ENCODE results near the gene ACTRT2. TPM values are rescaled to one million over a fixed set of nuclear protein-coding genes. Genes with fewer than 3 reads are reported as not detected.

ACTRT2 gene
- total and polyA plus RNA-seq, 2 experiments from 2014 or later = not detected

- TF ChIP-seq, protein P1, sequence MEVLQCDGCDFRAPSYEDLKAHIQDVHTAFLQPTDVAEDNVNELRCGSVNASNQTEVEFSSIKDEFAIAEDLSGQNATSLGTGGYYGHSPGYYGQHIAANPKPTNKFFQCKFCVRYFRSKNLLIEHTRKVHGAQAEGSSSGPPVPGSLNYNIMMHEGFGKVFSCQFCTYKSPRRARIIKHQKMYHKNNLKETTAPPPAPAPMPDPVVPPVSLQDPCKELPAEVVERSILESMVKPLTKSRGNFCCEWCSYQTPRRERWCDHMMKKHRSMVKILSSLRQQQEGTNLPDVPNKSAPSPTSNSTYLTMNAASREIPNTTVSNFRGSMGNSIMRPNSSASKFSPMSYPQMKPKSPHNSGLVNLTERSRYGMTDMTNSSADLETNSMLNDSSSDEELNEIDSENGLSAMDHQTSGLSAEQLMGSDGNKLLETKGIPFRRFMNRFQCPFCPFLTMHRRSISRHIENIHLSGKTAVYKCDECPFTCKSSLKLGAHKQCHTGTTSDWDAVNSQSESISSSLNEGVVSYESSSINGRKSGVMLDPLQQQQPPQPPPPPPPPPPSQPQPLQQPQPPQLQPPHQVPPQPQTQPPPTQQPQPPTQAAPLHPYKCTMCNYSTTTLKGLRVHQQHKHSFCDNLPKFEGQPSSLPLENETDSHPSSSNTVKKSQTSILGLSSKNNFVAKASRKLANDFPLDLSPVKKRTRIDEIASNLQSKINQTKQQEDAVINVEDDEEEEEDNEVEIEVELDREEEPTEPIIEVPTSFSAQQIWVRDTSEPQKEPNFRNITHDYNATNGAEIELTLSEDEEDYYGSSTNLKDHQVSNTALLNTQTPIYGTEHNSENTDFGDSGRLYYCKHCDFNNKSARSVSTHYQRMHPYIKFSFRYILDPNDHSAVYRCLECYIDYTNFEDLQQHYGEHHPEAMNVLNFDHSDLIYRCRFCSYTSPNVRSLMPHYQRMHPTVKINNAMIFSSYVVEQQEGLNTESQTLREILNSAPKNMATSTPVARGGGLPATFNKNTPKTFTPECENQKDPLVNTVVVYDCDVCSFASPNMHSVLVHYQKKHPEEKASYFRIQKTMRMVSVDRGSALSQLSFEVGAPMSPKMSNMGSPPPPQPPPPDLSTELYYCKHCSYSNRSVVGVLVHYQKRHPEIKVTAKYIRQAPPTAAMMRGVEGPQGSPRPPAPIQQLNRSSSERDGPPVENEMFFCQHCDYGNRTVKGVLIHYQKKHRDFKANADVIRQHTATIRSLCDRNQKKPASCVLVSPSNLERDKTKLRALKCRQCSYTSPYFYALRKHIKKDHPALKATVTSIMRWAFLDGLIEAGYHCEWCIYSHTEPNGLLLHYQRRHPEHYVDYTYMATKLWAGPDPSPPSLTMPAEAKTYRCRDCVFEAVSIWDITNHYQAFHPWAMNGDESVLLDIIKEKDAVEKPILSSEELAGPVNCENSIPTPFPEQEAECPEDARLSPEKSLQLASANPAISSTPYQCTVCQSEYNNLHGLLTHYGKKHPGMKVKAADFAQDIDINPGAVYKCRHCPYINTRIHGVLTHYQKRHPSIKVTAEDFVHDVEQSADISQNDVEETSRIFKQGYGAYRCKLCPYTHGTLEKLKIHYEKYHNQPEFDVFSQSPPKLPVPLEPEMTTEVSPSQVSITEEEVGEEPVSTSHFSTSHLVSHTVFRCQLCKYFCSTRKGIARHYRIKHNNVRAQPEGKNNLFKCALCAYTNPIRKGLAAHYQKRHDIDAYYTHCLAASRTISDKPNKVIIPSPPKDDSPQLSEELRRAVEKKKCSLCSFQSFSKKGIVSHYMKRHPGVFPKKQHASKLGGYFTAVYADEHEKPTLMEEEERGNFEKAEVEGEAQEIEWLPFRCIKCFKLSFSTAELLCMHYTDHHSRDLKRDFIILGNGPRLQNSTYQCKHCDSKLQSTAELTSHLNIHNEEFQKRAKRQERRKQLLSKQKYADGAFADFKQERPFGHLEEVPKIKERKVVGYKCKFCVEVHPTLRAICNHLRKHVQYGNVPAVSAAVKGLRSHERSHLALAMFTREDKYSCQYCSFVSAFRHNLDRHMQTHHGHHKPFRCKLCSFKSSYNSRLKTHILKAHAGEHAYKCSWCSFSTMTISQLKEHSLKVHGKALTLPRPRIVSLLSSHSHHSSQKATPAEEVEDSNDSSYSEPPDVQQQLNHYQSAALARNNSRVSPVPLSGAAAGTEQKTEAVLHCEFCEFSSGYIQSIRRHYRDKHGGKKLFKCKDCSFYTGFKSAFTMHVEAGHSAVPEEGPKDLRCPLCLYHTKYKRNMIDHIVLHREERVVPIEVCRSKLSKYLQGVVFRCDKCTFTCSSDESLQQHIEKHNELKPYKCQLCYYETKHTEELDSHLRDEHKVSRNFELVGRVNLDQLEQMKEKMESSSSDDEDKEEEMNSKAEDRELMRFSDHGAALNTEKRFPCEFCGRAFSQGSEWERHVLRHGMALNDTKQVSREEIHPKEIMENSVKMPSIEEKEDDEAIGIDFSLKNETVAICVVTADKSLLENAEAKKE (CRISPR knock-in tag; IDR thresholded peaks at IDR 0.05) = no peak
- TF ChIP-seq CREB1 (CRISPR knock-in tag; IDR thresholded peaks at IDR 0.05; ENCODE audit: low read depth) = no peak
- TF ChIP-seq ZNF331 (CRISPR knock-in tag; IDR thresholded peaks at IDR 0.05; ENCODE audit: low read depth) = no peak
- no peak for TF ChIP-seq POLR2AphosphoS5 (IDR thresholded peaks at IDR 0.05; ENCODE audit: low read depth)
- TF ChIP-seq, protein P2, sequence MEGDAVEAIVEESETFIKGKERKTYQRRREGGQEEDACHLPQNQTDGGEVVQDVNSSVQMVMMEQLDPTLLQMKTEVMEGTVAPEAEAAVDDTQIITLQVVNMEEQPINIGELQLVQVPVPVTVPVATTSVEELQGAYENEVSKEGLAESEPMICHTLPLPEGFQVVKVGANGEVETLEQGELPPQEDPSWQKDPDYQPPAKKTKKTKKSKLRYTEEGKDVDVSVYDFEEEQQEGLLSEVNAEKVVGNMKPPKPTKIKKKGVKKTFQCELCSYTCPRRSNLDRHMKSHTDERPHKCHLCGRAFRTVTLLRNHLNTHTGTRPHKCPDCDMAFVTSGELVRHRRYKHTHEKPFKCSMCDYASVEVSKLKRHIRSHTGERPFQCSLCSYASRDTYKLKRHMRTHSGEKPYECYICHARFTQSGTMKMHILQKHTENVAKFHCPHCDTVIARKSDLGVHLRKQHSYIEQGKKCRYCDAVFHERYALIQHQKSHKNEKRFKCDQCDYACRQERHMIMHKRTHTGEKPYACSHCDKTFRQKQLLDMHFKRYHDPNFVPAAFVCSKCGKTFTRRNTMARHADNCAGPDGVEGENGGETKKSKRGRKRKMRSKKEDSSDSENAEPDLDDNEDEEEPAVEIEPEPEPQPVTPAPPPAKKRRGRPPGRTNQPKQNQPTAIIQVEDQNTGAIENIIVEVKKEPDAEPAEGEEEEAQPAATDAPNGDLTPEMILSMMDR (conservative IDR thresholded peaks at IDR 0.05; ENCODE audit: low read depth in 2 of 2) = no peak
Observed at GRCh38 chr1:3056641-3057040, 35.4 kb downstream of the ACTRT2 start (continued).

DNA sequence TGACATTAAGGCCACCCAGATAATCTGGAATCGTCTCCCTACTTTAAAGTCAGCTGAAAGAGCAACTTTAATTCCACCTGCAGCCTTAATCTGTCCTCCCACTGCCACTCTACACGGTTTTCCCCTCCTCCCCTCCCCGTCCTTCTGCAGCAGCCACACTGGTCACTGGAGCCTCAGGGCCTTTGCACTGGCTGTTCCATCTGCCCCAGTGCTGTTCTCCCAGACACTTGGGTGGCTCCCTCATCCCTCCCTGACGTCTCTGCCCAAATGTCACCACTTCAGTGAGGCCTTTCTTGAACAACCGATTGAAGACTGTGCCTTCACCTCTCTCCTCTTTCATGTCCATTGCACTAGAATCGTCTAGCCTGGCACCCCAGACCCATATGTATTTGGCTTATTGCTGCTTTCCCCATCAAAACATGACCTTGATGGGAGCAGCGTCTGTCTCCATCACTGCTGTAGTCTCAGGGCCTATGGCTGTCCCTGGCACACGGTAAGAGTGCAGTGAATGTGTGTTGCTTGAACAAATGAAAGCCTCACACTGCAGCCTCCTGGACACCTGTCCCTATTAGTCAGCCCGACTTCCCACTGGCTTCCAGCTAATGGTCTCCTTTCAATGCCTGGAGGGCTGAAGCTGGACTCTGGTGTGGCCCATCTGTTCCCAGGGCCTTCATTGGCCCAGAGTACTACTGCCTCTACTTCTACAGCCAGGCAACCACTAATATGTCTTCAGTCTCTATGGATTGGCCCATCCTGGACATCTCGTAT is 37.2 kb downstream of the ACTRT2 start:
- Histone ChIP-seq H3F3A (replicated peaks; ENCODE audit: low read depth) (no peaks in the 10 kb centered on the region), H3K27me3 (ENCODE audit: insufficient read depth) (peaks cover 45% of the 10 kb centered on the region), H3K4me1 (ENCODE audit: insufficient read depth) (peaks cover 10% of the 10 kb centered on the region; the same call in 1 of the 2 replicates), H3K4me3 (no peak overlapping the region), H3K9me2 (ENCODE audit: insufficient read depth) (no peaks in the 10 kb centered on the region), H2AFZ (no peak overlapping the region), H3K36me3 (ENCODE audit: insufficient read depth) (no peaks in the 10 kb centered on the region), H3K27ac (ENCODE audit: low read depth) (no peak overlapping the region), H3K4me2 (no peak overlapping the region), H3K79me2 (replicated peaks; ENCODE audit: insufficient read depth) (no peaks in the 10 kb centered on the region), H4K20me1 (replicated peaks; ENCODE audit: insufficient read depth) (no peaks in the 10 kb centered on the region; the same call in none of the 2 replicates)
- H3K4me3 Mint-ChIP-seq = no peak overlapping the region
- no peaks in the 10 kb centered on the region; the same call in 2 of the 3 replicates for H3K4me1 Mint-ChIP-seq
- H3K27me3 Mint-ChIP-seq (ENCODE audit: insufficient read depth, low read depth, poor library complexity) = peaks cover 43% of the 10 kb centered on the region
- no peak for TF ChIP-seq NANOG (IDR thresholded peaks at IDR 0.05; ENCODE audit: borderline replicate concordance)
- ATAC-seq (no peak), DNase-seq (ENCODE audit: low spot score) (no peak)
- no peak overlapping the region for H3K27ac Mint-ChIP-seq
- H3K36me3 Mint-ChIP-seq (ENCODE audit: low read depth) = no peaks in the 10 kb centered on the region; the same call in 2 of the 3 replicates
- no peaks in the 10 kb centered on the region; the same call in 2 of the 3 replicates for H3K9me3 Mint-ChIP-seq

Data from GM23338 (cell line).